Suprapubic skin (tissue), 4 donors: Measurements from ENCODE around the gene NRARP.

ENCODE experiments used
- POLR2A ChIP-seq, 2 donors: fragments of 450-650 bp; IDR thresholded peaks; one replicate each; pipeline ENCODE4 v1.6.1; 2017; ENCODE audit warnings: antibody characterized with exemption in 2 of 2, mild to moderate bottlenecking in 2 of 2, moderate library complexity in 2 of 2
- POLR2AphosphoS5 ChIP-seq, 3 donors: sonication (generic); formaldehyde crosslinking; IDR thresholded peaks; one replicate each; pipeline ENCODE4 v1.6.1; 2017; ENCODE audit warnings: antibody characterized with exemption in 3 of 3
- TF ChIP-seq, protein P1 (sequence below), 2 donors: fragments of 200-600 bp in 1 of 2; fragments of 450-650 bp in 1 of 2; sonication (generic) in 1 of 2; IDR thresholded peaks; one replicate each; pipeline ENCODE4 v1.5.1; 2016 to 2019; ENCODE audit warnings: antibody characterized with exemption in 2 of 2, mild to moderate bottlenecking in 1 of 2, moderate library complexity in 1 of 2

DNA sequence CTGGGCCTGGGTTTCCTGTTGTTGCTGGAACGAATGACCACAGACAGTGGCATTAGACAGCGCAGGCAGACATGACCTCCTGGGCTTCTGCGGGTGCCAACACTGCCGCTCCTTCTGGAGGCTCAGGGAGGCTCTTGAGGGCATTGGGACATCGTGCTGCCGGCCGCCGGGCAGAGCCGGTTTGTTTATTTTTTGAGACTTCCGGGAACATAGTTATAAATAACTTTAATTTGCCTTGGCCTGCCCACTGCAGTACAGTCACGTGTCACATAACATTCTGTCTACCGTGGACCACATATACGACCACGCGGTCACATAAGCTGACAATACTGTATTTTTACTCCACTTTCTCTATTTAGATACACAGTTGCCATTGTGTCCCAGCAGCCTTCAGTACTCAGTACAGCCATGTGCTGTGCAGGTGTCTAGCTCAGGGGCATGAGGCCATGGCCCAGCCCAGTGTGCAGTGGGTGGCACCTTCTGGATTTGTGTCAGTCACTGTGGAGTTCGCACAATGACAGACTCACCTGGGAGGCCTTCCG is 32.8 kb downstream of the NRARP start:
- TF ChIP-seq, protein P1, sequence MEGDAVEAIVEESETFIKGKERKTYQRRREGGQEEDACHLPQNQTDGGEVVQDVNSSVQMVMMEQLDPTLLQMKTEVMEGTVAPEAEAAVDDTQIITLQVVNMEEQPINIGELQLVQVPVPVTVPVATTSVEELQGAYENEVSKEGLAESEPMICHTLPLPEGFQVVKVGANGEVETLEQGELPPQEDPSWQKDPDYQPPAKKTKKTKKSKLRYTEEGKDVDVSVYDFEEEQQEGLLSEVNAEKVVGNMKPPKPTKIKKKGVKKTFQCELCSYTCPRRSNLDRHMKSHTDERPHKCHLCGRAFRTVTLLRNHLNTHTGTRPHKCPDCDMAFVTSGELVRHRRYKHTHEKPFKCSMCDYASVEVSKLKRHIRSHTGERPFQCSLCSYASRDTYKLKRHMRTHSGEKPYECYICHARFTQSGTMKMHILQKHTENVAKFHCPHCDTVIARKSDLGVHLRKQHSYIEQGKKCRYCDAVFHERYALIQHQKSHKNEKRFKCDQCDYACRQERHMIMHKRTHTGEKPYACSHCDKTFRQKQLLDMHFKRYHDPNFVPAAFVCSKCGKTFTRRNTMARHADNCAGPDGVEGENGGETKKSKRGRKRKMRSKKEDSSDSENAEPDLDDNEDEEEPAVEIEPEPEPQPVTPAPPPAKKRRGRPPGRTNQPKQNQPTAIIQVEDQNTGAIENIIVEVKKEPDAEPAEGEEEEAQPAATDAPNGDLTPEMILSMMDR (IDR thresholded peaks at IDR 0.05) = no peak
- TF ChIP-seq POLR2A (IDR thresholded peaks at IDR 0.05) (no peak), POLR2AphosphoS5 (IDR thresholded peaks at IDR 0.05) (no peak)
